NCI-H1930 (cell line): Measurements from ENCODE around the gene NFIA.

Experiments
- DNase-seq, 2 experiments: peaks; one replicate each; lab custom pipeline; 2025; lab: John Stamatoyannopoulos, UW

NFIA gene

GRCh38 chr1:61432616-61433388 is 350.4 kb downstream of the NFIA start:
- no peak for DNase-seq

GRCh38 chr1:61433646-61434045 is 351.3 kb downstream of the NFIA start:
- no peak for DNase-seq

- no peak for DNase-seq
These were observed 351.9 kb downstream of the NFIA start for GRCh38 chr1:61434276-61434675.

- DNase-seq, result no peak
These were observed 352.9 kb downstream of the NFIA start for GRCh38 chr1:61435226-61435625.

GRCh38 chr1:61436016-61436415 is 353.7 kb downstream of the NFIA start:
- no peak for DNase-seq

- DNase-seq, result no peak
These were observed 354.2 kb downstream of the NFIA start for GRCh38 chr1:61436491-61437120.

- DNase-seq, result no peak
These were observed 356.9 kb downstream of the NFIA start for GRCh38 chr1:61439234-61439633.

- no peak for DNase-seq
These were observed 359.4 kb downstream of the NFIA start for GRCh38 chr1:61441723-61442262.

GRCh38 chr1:61442544-61442943 is 360.2 kb downstream of the NFIA start:
- no peak for DNase-seq

- no peak for DNase-seq
These were observed 361.9 kb downstream of the NFIA start for GRCh38 chr1:61444288-61444687.

- no peak for DNase-seq
These were observed 363.0 kb downstream of the NFIA start for GRCh38 chr1:61445269-61445825.

GRCh38 chr1:61446531-61446991 is 364.2 kb downstream of the NFIA start:
- DNase-seq, result no peak

GRCh38 chr1:61447106-61447967 is 365.0 kb downstream of the NFIA start:
- no peak for DNase-seq

- DNase-seq, result no peak
These were observed 365.6 kb downstream of the NFIA start for GRCh38 chr1:61447968-61448430.

- no peak for DNase-seq
These were observed 366.6 kb downstream of the NFIA start for GRCh38 chr1:61448914-61449313.

- no peak for DNase-seq
These were observed 367.0 kb downstream of the NFIA start for GRCh38 chr1:61449410-61449809.

GRCh38 chr1:61450454-61450853 is 368.1 kb downstream of the NFIA start:
- DNase-seq, result no peak

GRCh38 chr1:61450872-61451571 is 368.7 kb downstream of the NFIA start:
- DNase-seq, result no peak

- DNase-seq, result no peak
These were observed 369.2 kb downstream of the NFIA start for GRCh38 chr1:61451572-61451968.

- no peak for DNase-seq
These were observed 370.0 kb downstream of the NFIA start for GRCh38 chr1:61452176-61453035.
